Kidney glomerular epithelial cell (primary cell): ENCODE measurements around the gene COPS9.

Source experiments
- DNase-seq: peaks from one replicate; lab custom pipeline; 2025; lab: John Stamatoyannopoulos, UW

COPS9 gene

GRCh38 chr2:240166191-240166590 lies 30.1 kb upstream of the COPS9 start:
- DNase-seq: no peak

- no peak for DNase-seq
These were observed 29.6 kb upstream of the COPS9 start for GRCh38 chr2:240165661-240166060.

- no peak for DNase-seq
These were observed 28.9 kb upstream of the COPS9 start for GRCh38 chr2:240165034-240165433.

- no peak for DNase-seq
These were observed 28.5 kb upstream of the COPS9 start for GRCh38 chr2:240164586-240164985.

- no peak for DNase-seq
These were observed 27.9 kb upstream of the COPS9 start for GRCh38 chr2:240163844-240164574.

- DNase-seq: no peak
These were observed 27.0 kb upstream of the COPS9 start for GRCh38 chr2:240162939-240163714.

- no peak for DNase-seq
These were observed 26.4 kb upstream of the COPS9 start for GRCh38 chr2:240162531-240162930.

GRCh38 chr2:240162032-240162431 lies 25.9 kb upstream of the COPS9 start:
- no peak for DNase-seq

- DNase-seq: no peak
These were observed 25.1 kb upstream of the COPS9 start for GRCh38 chr2:240161087-240161750.

- DNase-seq: no peak
These were observed 24.4 kb upstream of the COPS9 start for GRCh38 chr2:240160291-240161086.

GRCh38 chr2:240159251-240159839 lies 23.2 kb upstream of the COPS9 start:
- DNase-seq: no peak

- DNase-seq: no peak
These were observed 21.0 kb upstream of the COPS9 start for GRCh38 chr2:240157147-240157470.

- no peak for DNase-seq
These were observed 20.5 kb upstream of the COPS9 start for GRCh38 chr2:240156435-240157146.

GRCh38 chr2:240155745-240156390 lies 19.8 kb upstream of the COPS9 start:
- no peak for DNase-seq

GRCh38 chr2:240155048-240155744 lies 19.1 kb upstream of the COPS9 start:
- no peak for DNase-seq

GRCh38 chr2:240154606-240155005 lies 18.5 kb upstream of the COPS9 start:
- DNase-seq: no peak

- no peak for DNase-seq
These were observed 17.3 kb upstream of the COPS9 start for GRCh38 chr2:240153418-240153817.

- no peak for DNase-seq
These were observed 15.4 kb upstream of the COPS9 start for GRCh38 chr2:240151477-240152031.

GRCh38 chr2:240149943-240150784 lies 14.1 kb upstream of the COPS9 start:
- DNase-seq: peak; percentile 6
